Measurements from ENCODE around the gene PDE4D.

DNA sequence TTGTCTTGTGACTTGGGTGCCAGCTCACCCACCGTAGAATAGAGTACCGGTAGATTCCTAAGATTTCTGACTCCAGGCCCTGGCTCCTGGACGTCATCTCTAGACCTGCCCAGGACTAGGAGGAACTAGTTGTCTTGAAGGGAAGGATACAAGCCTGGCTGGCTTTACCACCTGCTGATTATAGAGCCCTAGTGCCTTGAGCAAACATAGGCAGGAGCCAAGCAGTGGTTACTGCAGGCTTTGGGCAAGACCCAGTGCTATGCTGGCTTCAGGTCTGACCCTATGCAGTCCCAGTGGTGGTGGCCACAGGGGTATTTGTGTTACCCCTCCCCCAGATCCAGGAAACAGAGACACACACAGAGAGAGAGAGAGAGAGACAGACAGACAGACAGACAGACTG, 606.2 kb downstream of the PDE4D start:
- TF ChIP-seq, protein P1, sequence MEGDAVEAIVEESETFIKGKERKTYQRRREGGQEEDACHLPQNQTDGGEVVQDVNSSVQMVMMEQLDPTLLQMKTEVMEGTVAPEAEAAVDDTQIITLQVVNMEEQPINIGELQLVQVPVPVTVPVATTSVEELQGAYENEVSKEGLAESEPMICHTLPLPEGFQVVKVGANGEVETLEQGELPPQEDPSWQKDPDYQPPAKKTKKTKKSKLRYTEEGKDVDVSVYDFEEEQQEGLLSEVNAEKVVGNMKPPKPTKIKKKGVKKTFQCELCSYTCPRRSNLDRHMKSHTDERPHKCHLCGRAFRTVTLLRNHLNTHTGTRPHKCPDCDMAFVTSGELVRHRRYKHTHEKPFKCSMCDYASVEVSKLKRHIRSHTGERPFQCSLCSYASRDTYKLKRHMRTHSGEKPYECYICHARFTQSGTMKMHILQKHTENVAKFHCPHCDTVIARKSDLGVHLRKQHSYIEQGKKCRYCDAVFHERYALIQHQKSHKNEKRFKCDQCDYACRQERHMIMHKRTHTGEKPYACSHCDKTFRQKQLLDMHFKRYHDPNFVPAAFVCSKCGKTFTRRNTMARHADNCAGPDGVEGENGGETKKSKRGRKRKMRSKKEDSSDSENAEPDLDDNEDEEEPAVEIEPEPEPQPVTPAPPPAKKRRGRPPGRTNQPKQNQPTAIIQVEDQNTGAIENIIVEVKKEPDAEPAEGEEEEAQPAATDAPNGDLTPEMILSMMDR (conservative IDR thresholded peaks at IDR 0.05; ENCODE audit: low read depth, low read length) = no peak
- no peak for TF ChIP-seq EZH2 (IDR thresholded peaks at IDR 0.05; ENCODE audit: low read length, unreplicated experiment)
- no peak for TF ChIP-seq EZH2phosphoT487 (IDR thresholded peaks at IDR 0.05; ENCODE audit: borderline replicate concordance, low read length)
